ENCODE measurements around the gene DUOXA1.

DNA sequence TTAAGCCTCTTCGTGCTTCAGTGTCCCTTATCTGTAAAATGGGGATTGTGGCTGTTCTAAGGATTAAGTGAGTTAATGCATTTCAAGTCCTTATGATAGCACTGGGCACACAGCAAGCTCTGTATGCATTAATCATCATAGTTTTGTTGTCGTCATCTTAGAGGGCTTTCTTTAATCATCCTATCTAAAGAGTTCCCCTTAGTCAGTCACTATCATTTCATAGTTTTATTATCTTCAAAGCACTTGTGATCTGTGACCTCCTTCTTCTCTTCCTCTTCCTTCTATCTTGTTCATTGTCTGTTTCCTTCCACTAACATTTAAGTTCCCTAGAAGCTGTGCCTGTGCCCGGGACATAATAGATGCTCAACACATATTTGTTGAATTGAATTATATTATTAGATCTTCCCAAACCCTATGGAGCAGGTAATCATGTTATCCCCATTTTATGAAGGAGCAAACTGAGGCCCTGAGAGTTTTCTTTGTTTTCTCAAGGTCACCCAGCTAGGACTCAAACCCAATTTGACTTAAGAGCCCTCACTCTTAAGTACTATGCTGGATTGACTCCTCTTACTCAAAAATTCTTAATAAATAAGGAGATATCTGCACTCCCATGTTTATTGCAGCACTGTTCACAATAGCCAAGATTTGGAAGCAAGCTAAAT is 39.8 kb downstream of the DUOXA1 start:
- no peak for TF ChIP-seq GATA1 (IDR thresholded peaks at IDR 0.05; ENCODE audit: low read depth, low read length)
- TF ChIP-seq POLR2A (IDR thresholded peaks at IDR 0.05; ENCODE audit: low read length), result no peak
